Fibroblast of lung (primary cell): Measurements from ENCODE around the gene HNRNPL. TPM values are rescaled to one million over a fixed set of nuclear protein-coding genes. Genes with fewer than 3 reads are reported as not detected.

Experiments
- DNase-seq, 2 donors: peaks; one replicate each; pipeline versions ENCODE4 v3.0.0 to v3.0.0-alpha.2; 2010; ENCODE audit warnings: low read depth in 2 of 2
- H2AFZ ChIP-seq: 2 replicates; pipeline ENCODE4 v1.5.1; 2012; ENCODE audit warnings: low read length, control low read depth, inconsistent platforms
- H3K27ac ChIP-seq: 2 replicates; pipeline ENCODE4 v1.5.1; 2011; ENCODE audit warnings: low read length, control low read depth; ENCODE audit not compliant: insufficient read depth
- H3K27me3 ChIP-seq: 2 replicates; pipeline ENCODE4 v1.5.1; 2011; ENCODE audit warnings: mild to moderate bottlenecking, low read length; ENCODE audit not compliant: control insufficient read depth, insufficient read depth
- H3K36me3 ChIP-seq: 2 replicates; pipeline ENCODE4 v1.5.1; 2011; ENCODE audit warnings: low read length; ENCODE audit not compliant: control insufficient read depth, insufficient read depth
- H3K4me1 ChIP-seq: 2 replicates; pipeline ENCODE4 v1.5.1; 2011; ENCODE audit warnings: low read length; ENCODE audit not compliant: control insufficient read depth, insufficient read depth; ENCODE audit errors: extremely low read depth
- H3K4me2 ChIP-seq: 2 replicates; pipeline ENCODE4 v1.5.1; 2011; ENCODE audit warnings: low read length, control low read depth; ENCODE audit not compliant: insufficient read depth; ENCODE audit errors: extremely low read depth
- H3K4me3 ChIP-seq, 4 experiments: fragments of 200-600 bp in 1 of 4; sonication (generic) in 1 of 4; replicated peaks in 1 of 4; 2 replicates each; pipeline ENCODE4 v1.5.1; 2011 to 2016; ENCODE audit warnings: low read length in 4 of 4, low read depth in 3 of 4, mild to moderate bottlenecking in 3 of 4, control low read depth in 2 of 4, inconsistent platforms in 1 of 4, mixed read lengths in 1 of 4; ENCODE audit not compliant: insufficient read depth in 1 of 4; ENCODE audit errors: control extremely low read depth in 1 of 4
- H3K79me2 ChIP-seq: 2 replicates; pipeline ENCODE4 v1.5.1; 2012; ENCODE audit warnings: mild to moderate bottlenecking, low read length, inconsistent platforms; ENCODE audit not compliant: control insufficient read depth, insufficient read depth
- H3K9ac ChIP-seq: 2 replicates; pipeline ENCODE4 v1.5.1; 2011; ENCODE audit warnings: mild to moderate bottlenecking, low read length, control low read depth; ENCODE audit not compliant: insufficient read depth
- H3K9me3 ChIP-seq: 2 replicates; pipeline ENCODE4 v1.5.1; 2012; ENCODE audit warnings: low read depth, low read length; ENCODE audit not compliant: control insufficient read depth, insufficient read depth
- H4K20me1 ChIP-seq: 2 replicates; pipeline ENCODE4 v1.5.1; 2011; ENCODE audit warnings: low read length; ENCODE audit not compliant: control insufficient read depth, insufficient read depth; ENCODE audit errors: extremely low read depth
- CTCF ChIP-seq, 2 donors: IDR thresholded peaks in 1 of 2; conservative IDR thresholded peaks in 1 of 2; 1 replicate in 1 of 2; 2 replicates in 1 of 2; pipeline ENCODE4 v1.5.1; 2011 to 2012; ENCODE audit warnings: low read length in 2 of 2, control low read depth in 1 of 2, inconsistent platforms in 1 of 2, low read depth in 1 of 2, mild to moderate bottlenecking in 1 of 2
- EZH2 ChIP-seq: IDR thresholded peaks from 2 replicates; pipeline ENCODE4 v1.5.1; 2012; ENCODE audit warnings: low read length, control low read depth, mild to moderate bottlenecking; ENCODE audit errors: missing control alignments
- polyA plus RNA-seq, 2 donors: library from polyadenylated mRNA; depleted of rRNA in 1 of 2; stranded (reverse) in 1 of 2; unstranded in 1 of 2; fragments of >200 nt; gene quantifications; 2 replicates each; pipeline ENCODE4 v1.2.1, GENCODE V29; 2011 to 2012; ENCODE audit warnings: missing spikeins in 1 of 2
- total RNA-seq: library from RNA; depleted of rRNA; stranded (reverse); fragments of >200 nt; gene quantifications from 2 replicates; pipeline ENCODE4 v1.2.1, GENCODE V29; 2014

The HNRNPL gene
- total and polyA plus RNA-seq, 2 donors (not counting 1 experiment from before 2014, with no cell fraction given) = 184 to 189 TPM

DNA sequence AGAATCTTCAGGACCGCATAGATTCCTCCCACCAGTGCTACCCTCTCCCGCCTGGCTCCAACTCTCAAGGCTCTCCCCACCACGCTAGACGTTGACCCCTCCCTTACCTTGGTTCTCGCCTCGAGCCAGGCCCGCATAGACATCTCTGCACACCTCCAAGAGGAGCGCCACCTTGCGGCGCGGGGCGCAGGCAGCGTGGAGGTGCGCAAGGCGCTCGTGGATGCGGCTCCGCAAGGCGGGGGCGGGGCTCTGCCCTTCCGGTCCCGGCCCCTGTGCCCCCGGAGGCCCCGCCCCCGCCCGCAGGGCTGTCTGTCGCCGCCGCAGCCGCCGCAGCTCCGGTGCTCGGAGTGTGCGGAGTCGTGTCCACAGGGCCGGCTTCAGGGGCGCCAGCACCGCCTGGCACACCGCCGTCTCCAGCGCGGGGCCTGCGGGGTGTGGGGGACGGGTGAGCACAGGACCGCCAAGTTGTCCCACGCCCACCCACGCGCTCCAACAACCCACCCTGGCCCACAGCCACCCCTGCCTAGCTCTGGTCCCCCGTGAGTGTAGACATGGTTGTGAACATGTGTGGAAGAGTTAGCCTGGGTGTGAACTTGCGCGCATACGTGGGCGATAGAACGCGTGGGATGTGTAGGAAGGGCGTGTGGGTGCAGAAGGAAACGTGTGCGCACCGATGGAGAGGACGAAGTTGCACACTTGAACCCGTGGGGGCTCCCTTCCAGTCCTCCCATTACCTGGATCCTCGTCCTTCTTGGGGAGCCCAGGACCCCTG is 20.2 kb upstream of the HNRNPL start:
- DNase-seq = peak; percentile 44 to 46
- Histone ChIP-seq H3K4me1 (peaks cover 2% of the 10 kb centered on the region), H3K36me3 (no peaks in the 10 kb centered on the region), H3K27ac (no peak overlapping the region), H3K4me3 (peak overlapping the region; percentile 36 to 60 (median 52)), H3K9ac (no peak overlapping the region), H3K27me3 (no peaks in the 10 kb centered on the region), H3K9me3 (no peaks in the 10 kb centered on the region), H3K4me2 (peak overlapping the region; percentile 81), H3K79me2 (no peaks in the 10 kb centered on the region), H4K20me1 (no peaks in the 10 kb centered on the region), H2AFZ (peak overlapping the region; percentile 78)
- no peak for TF ChIP-seq EZH2
- TF ChIP-seq CTCF (conservative IDR thresholded peaks at IDR 0.05 in 1 of 2, IDR thresholded peaks at IDR 0.05 in 1 of 2; ENCODE audit: low read depth in 1 of 2, low read length in 2 of 2) = peak; percentile 72 to 73

- Histone ChIP-seq H3K79me2 (no peaks in the 10 kb centered on the region), H3K4me3 (peak overlapping the region; percentile 36 to 60 (median 52)), H3K27ac (no peak overlapping the region), H3K36me3 (no peaks in the 10 kb centered on the region), H3K4me1 (peaks cover 2% of the 10 kb centered on the region), H3K9ac (no peak overlapping the region), H4K20me1 (no peaks in the 10 kb centered on the region), H3K27me3 (no peaks in the 10 kb centered on the region), H2AFZ (peak overlapping the region; percentile 78), H3K9me3 (no peaks in the 10 kb centered on the region), H3K4me2 (peak overlapping the region; percentile 81)
- no peak for DNase-seq
- TF ChIP-seq CTCF (conservative IDR thresholded peaks at IDR 0.05 in 1 of 2, IDR thresholded peaks at IDR 0.05 in 1 of 2; ENCODE audit: low read depth in 1 of 2, low read length in 2 of 2) (no peak), EZH2 (no peak)
These were observed 19.5 kb upstream of the HNRNPL start for GRCh38 chr19:38869160-38869835.

GRCh38 chr19:38868551-38868950 is 18.8 kb upstream of the HNRNPL start:
- Histone ChIP-seq H3K4me1 (peaks cover 2% of the 10 kb centered on the region), H4K20me1 (no peaks in the 10 kb centered on the region), H3K9ac (no peak overlapping the region), H3K27ac (no peak overlapping the region), H3K36me3 (no peaks in the 10 kb centered on the region), H3K4me3 (no peak overlapping the region), H2AFZ (no peak overlapping the region), H3K27me3 (no peaks in the 10 kb centered on the region), H3K4me2 (no peak overlapping the region), H3K9me3 (no peaks in the 10 kb centered on the region), H3K79me2 (no peaks in the 10 kb centered on the region)
- TF ChIP-seq CTCF (conservative IDR thresholded peaks at IDR 0.05 in 1 of 2, IDR thresholded peaks at IDR 0.05 in 1 of 2; ENCODE audit: low read depth in 1 of 2, low read length in 2 of 2) = no peak
- no peak for TF ChIP-seq EZH2
- no peak for DNase-seq
